IMR-90 (cell line): ENCODE results near the gene PLA2G4D. TPM values are rescaled to one million over a fixed set of nuclear protein-coding genes. Genes with fewer than 3 reads are reported as not detected.

ENCODE experiments used
- ATAC-seq: fragments of 200-7000 bp; cut with Tn5 transposase; 2 replicates; pipeline ENCODE4 v1.9.1; 2020; ENCODE audit warnings: low read depth, mild to moderate bottlenecking, moderate library complexity
- BruUV-seq: library from RNA; stranded (reverse); fragments of 400-500 nt; replicated peaks from 2 replicates; lab custom pipeline; 2021; lab: Mats Ljungman, UMichigan
- CTCF ChIA-PET: fragments of 300-600 bp; formaldehyde crosslinking; extraction: SDS; loops from one replicate; lab custom pipeline; 2021; ENCODE audit warnings: antibody characterized with exemption; lab: Yijun Ruan, JAX
- POLR2A ChIA-PET: fragments of 300-600 bp; sonication (Branson Sonifier 250); formaldehyde crosslinking; loops from one replicate; lab custom pipeline; 2022; ENCODE audit warnings: antibody characterized with exemption; ENCODE audit not compliant: unreplicated experiment; lab: Charles Lee
- DNase-seq: peaks from one replicate; pipeline ENCODE4 v3.0.0; 2013
- H2AFZ ChIP-seq: replicated peaks from 2 replicates; pipeline ENCODE3; 2013; ENCODE audit warnings: low read length, mild to moderate bottlenecking; ENCODE audit not compliant: poor library complexity
- H2AK5ac ChIP-seq: 2 replicates; pipeline ENCODE4 v1.6.1; 2013; ENCODE audit warnings: low read depth, low read length, inconsistent platforms
- H2AK9ac ChIP-seq: replicated peaks from 2 replicates; pipeline ENCODE3; 2013; ENCODE audit warnings: mild to moderate bottlenecking, low read depth, low read length, moderate library complexity; ENCODE audit not compliant: poor library complexity
- H2BK120ac ChIP-seq: 2 replicates; pipeline ENCODE4 v1.6.1; 2013; ENCODE audit warnings: low read depth, low read length, inconsistent platforms
- H2BK15ac ChIP-seq: 3 replicates; pipeline ENCODE4 v1.6.1; 2013; ENCODE audit warnings: low read depth, low read length, inconsistent platforms
- H2BK20ac ChIP-seq: 2 replicates; pipeline ENCODE4 v1.6.1; 2013; ENCODE audit warnings: low read depth, mild to moderate bottlenecking, inconsistent platforms, low read length, moderate library complexity
- H2BK5ac ChIP-seq: 2 replicates; pipeline ENCODE4 v1.6.1; 2013; ENCODE audit warnings: mild to moderate bottlenecking, low read depth, low read length, inconsistent platforms; ENCODE audit not compliant: poor library complexity, severe bottlenecking
- H3K14ac ChIP-seq: replicated peaks from 2 replicates; pipeline ENCODE4 v1.6.1; 2013; ENCODE audit warnings: low read depth, low read length, inconsistent platforms
- H3K18ac ChIP-seq: 2 replicates; pipeline ENCODE4 v1.6.1; 2013; ENCODE audit warnings: low read depth, low read length, control low read depth
- H3K23ac ChIP-seq: 2 replicates; pipeline ENCODE4 v1.6.1; 2013; ENCODE audit warnings: low read depth, low read length, inconsistent platforms
- H3K27ac ChIP-seq: 2 replicates; pipeline ENCODE4 v1.5.1; 2013; ENCODE audit warnings: mild to moderate bottlenecking, control low read depth, low read length; ENCODE audit not compliant: insufficient read depth
- H3K27me3 ChIP-seq: 2 replicates; pipeline ENCODE4 v1.6.1; 2013; ENCODE audit warnings: low read length; ENCODE audit not compliant: control insufficient read depth, insufficient read depth
- H3K36me3 ChIP-seq: 2 replicates; pipeline ENCODE4 v1.6.1; 2013; ENCODE audit warnings: low read length, mixed read lengths; ENCODE audit not compliant: control insufficient read depth, insufficient read depth
- H3K4ac ChIP-seq: 2 replicates; pipeline ENCODE4 v1.6.1; 2013; ENCODE audit warnings: low read depth, low read length, inconsistent platforms
- H3K4me1 ChIP-seq: 2 replicates; pipeline ENCODE4 v1.6.1; 2013; ENCODE audit warnings: low read length, mixed read lengths; ENCODE audit not compliant: control insufficient read depth, insufficient read depth
- H3K4me2 ChIP-seq: 2 replicates; pipeline ENCODE4 v1.6.1; 2013; ENCODE audit warnings: low read depth, mild to moderate bottlenecking, control low read depth, low read length, moderate library complexity
- H3K4me3 ChIP-seq: 2 replicates; pipeline ENCODE4 v1.5.1; 2013; ENCODE audit warnings: low read depth, mild to moderate bottlenecking, control low read depth, low read length, moderate library complexity; ENCODE audit not compliant: insufficient read depth
- H3K56ac ChIP-seq: 2 replicates; pipeline ENCODE4 v1.6.1; 2013; ENCODE audit warnings: low read length, inconsistent platforms; ENCODE audit not compliant: insufficient read depth; ENCODE audit errors: extremely low read depth
- H3K79me1 ChIP-seq, 2 experiments: 2 replicates each; pipeline ENCODE4 v1.6.1; 2013; ENCODE audit warnings: low read length in 2 of 2, inconsistent platforms in 1 of 2, low read depth in 1 of 2
- H3K9ac ChIP-seq: 2 replicates; pipeline ENCODE4 v1.6.1; 2013; ENCODE audit warnings: low read depth, low read length, control low read depth
- H3K9me1 ChIP-seq: 2 replicates; pipeline ENCODE4 v1.6.1; 2013; ENCODE audit warnings: low read length, inconsistent platforms; ENCODE audit not compliant: insufficient read depth
- H3K9me3 ChIP-seq: 2 replicates; pipeline ENCODE4 v1.6.1; 2013; ENCODE audit warnings: low read length; ENCODE audit not compliant: control insufficient read depth, insufficient read depth
- H4K20me1 ChIP-seq: 2 replicates; pipeline ENCODE4 v1.6.1; 2013; ENCODE audit warnings: low read length, inconsistent platforms; ENCODE audit not compliant: insufficient read depth
- H4K5ac ChIP-seq: 2 replicates; pipeline ENCODE4 v1.6.1; 2013; ENCODE audit warnings: mild to moderate bottlenecking, low read depth, low read length, control low read depth
- H4K8ac ChIP-seq, 2 experiments: 2 replicates each; pipeline ENCODE4 v1.6.1; 2013; ENCODE audit warnings: low read depth in 2 of 2, low read length in 2 of 2, control low read depth in 1 of 2, inconsistent platforms in 1 of 2
- H4K91ac ChIP-seq: 2 replicates; pipeline ENCODE4 v1.6.1; 2013; ENCODE audit warnings: low read depth, low read length, inconsistent platforms; ENCODE audit not compliant: insufficient read depth
- BHLHE40 ChIP-seq: fragments of 150-350 bp; IDR thresholded peaks from 2 replicates; pipeline ENCODE4 v1.6.1; 2016; ENCODE audit warnings: mild to moderate bottlenecking, low read depth, low read length
- WGBS, 2 experiments: methylation state at CpG; one replicate each; pipeline versions ENCODE4 v1.1.5 to v1.1.7; 2013; ENCODE audit warnings: missing lambda C conversion rate in 2 of 2; ENCODE audit not compliant: insufficient read length in 1 of 2; ENCODE audit errors: extremely low coverage in 2 of 2; 5-methylcytosine and 5-hydroxymethylcytosine counted together
- dilution Hi-C: fragments of 300-500 bp; cut with HindIII; formaldehyde crosslinking; loops from one replicate; pipeline ENCODE4 v1.14.3; 2018; ENCODE audit warnings: low sequenced_read_pairs; ENCODE audit not compliant: unreplicated experiment
- in situ Hi-C: fragments of 300-500 bp; cut with MboI; formaldehyde crosslinking; loops from 3 replicates; pipeline ENCODE4 v1.14.3; 2019; ENCODE audit warnings: low sequenced_read_pairs, inconsistent platforms, mixed read lengths
- intact Hi-C: fragments of 100-400 bp; cut with micrococcal nuclease; formaldehyde crosslinking; loops from 2 replicates; pipeline ENCODE4 v1.10.0; 2022
- polyA plus RNA-seq, 3 experiments: library from polyadenylated mRNA; depleted of rRNA; stranded (reverse); fragments of >200 nt; gene quantifications; 2 replicates each; pipeline ENCODE4 v1.2.3, GENCODE V29; 2012; ENCODE audit warnings: low replicate concordance in 1 of 3
- total RNA-seq: library from RNA; depleted of rRNA; stranded (reverse); fragments of >200 nt; gene quantifications from 2 replicates; pipeline ENCODE4 v1.2.3, GENCODE V29; 2012

PLA2G4D gene
- total and polyA plus RNA-seq, 2 of the 4 experiments (the other 2 are of a cell fraction) = not detected

DNA sequence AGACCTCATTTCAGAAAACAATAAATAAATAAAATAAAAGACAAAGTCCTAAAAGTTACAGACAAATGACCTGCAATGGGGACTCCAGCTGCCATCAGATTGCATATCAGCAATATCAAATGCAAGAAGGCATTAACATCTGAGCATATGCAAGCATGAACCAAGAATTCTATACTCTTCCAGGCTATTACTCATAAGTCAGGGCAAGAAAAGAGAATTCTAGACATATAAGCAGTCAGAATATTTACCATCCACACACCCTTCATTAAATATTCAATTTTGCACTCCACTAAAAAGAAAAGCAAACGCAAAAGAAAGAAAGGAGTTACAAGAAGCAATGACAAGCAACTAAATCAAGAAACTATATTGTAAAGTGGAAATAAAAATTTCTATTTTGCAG, 41.0 kb upstream of the PLA2G4D start:
- H3K18ac ChIP-seq = no peak overlapping the region
- no peaks in the 10 kb centered on the region for H4K20me1 ChIP-seq
- in situ Hi-C loops = no loop called here
- no peak overlapping the region for H4K91ac ChIP-seq
- TF ChIP-seq BHLHE40 = no peak
- BruUV-seq = no TSS peak
- H3K4me3 ChIP-seq = no peak overlapping the region
- H3K4me1 ChIP-seq = no peaks in the 10 kb centered on the region
- no peak overlapping the region for H3K56ac ChIP-seq
- no peak overlapping the region for H3K4me2 ChIP-seq
- H2BK20ac ChIP-seq = no peak overlapping the region
- H3K14ac ChIP-seq = no peak overlapping the region
- H3K9me3 ChIP-seq = peaks cover 3% of the 10 kb centered on the region; the same call in 1 of the 2 replicates
- ATAC-seq = no peak
- no CpG with 5 or more reads among the region's 1 CpG for WGBS, 2 experiments
- no peaks in the 10 kb centered on the region for H3K79me1 ChIP-seq
- H3K27ac ChIP-seq = no peak overlapping the region
- CTCF ChIA-PET = no interaction called here
- no peak overlapping the region for H2BK120ac ChIP-seq
- H3K9ac ChIP-seq = no peak overlapping the region
- H2AK5ac ChIP-seq = no peak overlapping the region
- POLR2A ChIA-PET = no interaction called here
- no peak overlapping the region for H2BK15ac ChIP-seq
- intact Hi-C loops = loop anchor here (5.0 kb wide), 1 partner anchor 48 kb away; no protein-coding TSS in a partner anchor
- no peak overlapping the region for H2BK5ac ChIP-seq
- no peaks in the 10 kb centered on the region for H3K36me3 ChIP-seq
- H3K4ac ChIP-seq = no peak overlapping the region
- peaks cover 44% of the 10 kb centered on the region for H3K27me3 ChIP-seq
- no peak overlapping the region for H3K23ac ChIP-seq
- dilution Hi-C loops = no loop called here
- H2AK9ac ChIP-seq = no peak overlapping the region
- no peak overlapping the region for H4K8ac ChIP-seq
- H2AFZ ChIP-seq = no peak overlapping the region
- DNase-seq = no peak
- H4K5ac ChIP-seq = no peak overlapping the region
- no peaks in the 10 kb centered on the region for H3K9me1 ChIP-seq
